Measurements from ENCODE around the gene THADA. TPM values are rescaled to one million over a fixed set of nuclear protein-coding genes. Genes with fewer than 3 reads are reported as not detected.
A peak's percentile ranks its signal among the peaks of the same experiment; 100 is the strongest.

THADA gene
- total RNA-seq, 6 donors from 2014 or later: 23.6 to 57.5 (median 37.3) TPM

DNA sequence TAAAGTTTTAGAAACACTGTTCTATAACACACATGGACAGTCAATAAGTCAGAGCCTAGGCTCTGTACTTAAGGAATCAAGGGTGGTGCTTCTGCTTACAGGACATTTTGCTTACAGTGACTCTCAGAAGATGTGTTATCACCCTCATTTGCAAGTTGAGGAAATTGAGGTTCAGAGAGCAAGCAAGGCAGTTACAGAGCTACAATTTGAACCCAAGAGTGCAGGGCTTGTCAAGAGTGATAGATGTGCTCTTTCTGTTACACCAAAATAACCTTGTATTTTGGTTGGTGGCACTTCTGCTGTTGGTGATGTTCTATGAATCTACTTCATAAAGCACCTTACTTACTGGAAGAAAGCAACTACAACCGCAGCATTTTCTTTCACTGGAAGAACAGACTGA, 170.2 kb downstream of the THADA start:
- TF ChIP-seq, protein P1, sequence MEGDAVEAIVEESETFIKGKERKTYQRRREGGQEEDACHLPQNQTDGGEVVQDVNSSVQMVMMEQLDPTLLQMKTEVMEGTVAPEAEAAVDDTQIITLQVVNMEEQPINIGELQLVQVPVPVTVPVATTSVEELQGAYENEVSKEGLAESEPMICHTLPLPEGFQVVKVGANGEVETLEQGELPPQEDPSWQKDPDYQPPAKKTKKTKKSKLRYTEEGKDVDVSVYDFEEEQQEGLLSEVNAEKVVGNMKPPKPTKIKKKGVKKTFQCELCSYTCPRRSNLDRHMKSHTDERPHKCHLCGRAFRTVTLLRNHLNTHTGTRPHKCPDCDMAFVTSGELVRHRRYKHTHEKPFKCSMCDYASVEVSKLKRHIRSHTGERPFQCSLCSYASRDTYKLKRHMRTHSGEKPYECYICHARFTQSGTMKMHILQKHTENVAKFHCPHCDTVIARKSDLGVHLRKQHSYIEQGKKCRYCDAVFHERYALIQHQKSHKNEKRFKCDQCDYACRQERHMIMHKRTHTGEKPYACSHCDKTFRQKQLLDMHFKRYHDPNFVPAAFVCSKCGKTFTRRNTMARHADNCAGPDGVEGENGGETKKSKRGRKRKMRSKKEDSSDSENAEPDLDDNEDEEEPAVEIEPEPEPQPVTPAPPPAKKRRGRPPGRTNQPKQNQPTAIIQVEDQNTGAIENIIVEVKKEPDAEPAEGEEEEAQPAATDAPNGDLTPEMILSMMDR (IDR thresholded peaks at IDR 0.05): no peak
- TF ChIP-seq EP300 (IDR thresholded peaks at IDR 0.05) (no peak), POLR2A (IDR thresholded peaks at IDR 0.05) (no peak), POLR2AphosphoS5 (IDR thresholded peaks at IDR 0.05) (no peak)
- H3K27me3 ChIP-seq: no peaks in the 10 kb centered on the region
- H3K27ac ChIP-seq: peak overlapping the region in 1 of 4 donors; percentile 38
- no peak for DNase-seq
- ATAC-seq (ENCODE audit: low FRiP score in 2 of 2): no peak
- H3K4me3 ChIP-seq: no peak overlapping the region
- WGBS, 2 donors: 95 to 97% methylated on average over 1 of the region's 1 CpG
- H3K4me1 ChIP-seq: peaks cover 0 to 17% (median 13%) of the 10 kb centered on the region in 4 donors
- H3K9me3 ChIP-seq: no peaks in the 10 kb centered on the region
- H3K36me3 ChIP-seq: no peaks in the 10 kb centered on the region

DNA sequence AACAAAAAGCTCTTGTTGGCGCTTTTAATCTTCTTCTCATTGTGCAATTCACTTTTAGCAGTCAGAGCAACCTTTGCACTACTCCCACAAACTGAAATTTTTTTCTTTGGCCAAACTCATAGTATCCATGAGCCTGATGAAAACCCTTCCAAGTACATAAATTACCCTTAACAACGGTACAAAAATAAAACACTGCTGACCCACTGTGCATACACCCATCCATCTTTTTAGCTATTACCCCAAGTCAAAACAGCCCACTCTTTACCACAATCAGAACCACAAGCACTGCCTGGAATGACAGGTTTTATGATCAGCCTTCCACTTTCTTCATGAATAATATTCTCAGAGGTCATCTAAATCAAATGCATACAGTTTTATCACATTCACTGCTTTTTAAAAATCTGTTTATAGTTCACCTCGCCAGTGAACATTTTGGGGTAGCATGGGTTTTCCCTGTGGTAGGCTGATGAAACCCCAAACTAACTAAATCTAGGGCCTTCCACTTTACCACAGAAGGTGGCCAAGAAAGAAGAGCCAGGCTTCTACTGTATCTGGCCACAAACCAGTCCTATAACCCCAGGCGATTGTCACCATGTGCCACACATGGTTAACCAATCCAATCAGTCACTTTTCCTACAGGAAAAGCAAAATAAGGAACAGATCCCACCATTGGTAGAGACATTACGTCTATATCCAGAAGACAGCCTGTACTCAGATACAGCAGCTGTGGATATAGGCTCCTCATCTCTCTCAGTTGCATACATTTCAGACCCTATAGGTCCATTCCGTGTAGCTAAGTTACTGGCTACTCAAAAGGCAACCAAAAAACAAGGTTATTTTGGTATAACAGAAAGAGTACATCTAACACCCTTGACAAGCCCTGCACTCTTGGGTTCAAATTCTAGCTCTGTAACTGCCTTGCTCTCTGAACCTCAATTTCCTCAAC, 171.3 kb downstream of the THADA start:
- Histone ChIP-seq H3K36me3 (no peaks in the 10 kb centered on the region), H3K4me1 (peaks cover 0 to 17% (median 13%) of the 10 kb centered on the region in 4 donors), H3K27me3 (no peaks in the 10 kb centered on the region), H3K27ac (no peak overlapping the region), H3K4me3 (no peak overlapping the region), H3K9me3 (no peaks in the 10 kb centered on the region)
- TF ChIP-seq, protein P1 (IDR thresholded peaks at IDR 0.05): no peak
- no peak for TF ChIP-seq POLR2A (IDR thresholded peaks at IDR 0.05)
- TF ChIP-seq EP300 (IDR thresholded peaks at IDR 0.05): no peak
- no peak for TF ChIP-seq POLR2AphosphoS5 (IDR thresholded peaks at IDR 0.05)
- ATAC-seq (ENCODE audit: low FRiP score in 2 of 2) (no peak), DNase-seq (no peak)
- WGBS, 2 donors: 76% methylated on average over 6 of the region's 6 CpGs

DNA sequence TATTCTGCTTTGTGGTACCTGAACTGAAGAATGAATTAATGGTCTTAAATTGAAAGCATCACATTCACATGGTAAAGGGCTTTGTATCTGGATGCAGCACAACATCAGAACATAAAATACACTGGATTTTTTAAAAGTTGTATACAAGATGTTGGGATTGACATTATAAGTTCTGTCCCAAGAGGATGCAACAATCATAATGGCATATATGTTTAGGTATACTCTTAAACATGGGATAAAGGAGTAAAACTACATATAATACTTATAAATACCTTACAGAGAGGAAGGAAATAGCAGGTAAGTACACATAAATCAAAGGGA, 171.9 kb downstream of the THADA start:
- Histone ChIP-seq H3K27me3 (no peaks in the 10 kb centered on the region), H3K4me1 (peaks cover 0 to 17% (median 13%) of the 10 kb centered on the region in 4 donors), H3K4me3 (no peak overlapping the region), H3K9me3 (no peaks in the 10 kb centered on the region), H3K36me3 (no peaks in the 10 kb centered on the region), H3K27ac (no peak overlapping the region)
- ATAC-seq (ENCODE audit: low FRiP score in 2 of 2): no peak
- TF ChIP-seq, protein P1 (IDR thresholded peaks at IDR 0.05): no peak
- TF ChIP-seq EP300 (IDR thresholded peaks at IDR 0.05) (no peak), POLR2A (IDR thresholded peaks at IDR 0.05) (no peak), POLR2AphosphoS5 (IDR thresholded peaks at IDR 0.05) (no peak)
- DNase-seq: no peak

DNA sequence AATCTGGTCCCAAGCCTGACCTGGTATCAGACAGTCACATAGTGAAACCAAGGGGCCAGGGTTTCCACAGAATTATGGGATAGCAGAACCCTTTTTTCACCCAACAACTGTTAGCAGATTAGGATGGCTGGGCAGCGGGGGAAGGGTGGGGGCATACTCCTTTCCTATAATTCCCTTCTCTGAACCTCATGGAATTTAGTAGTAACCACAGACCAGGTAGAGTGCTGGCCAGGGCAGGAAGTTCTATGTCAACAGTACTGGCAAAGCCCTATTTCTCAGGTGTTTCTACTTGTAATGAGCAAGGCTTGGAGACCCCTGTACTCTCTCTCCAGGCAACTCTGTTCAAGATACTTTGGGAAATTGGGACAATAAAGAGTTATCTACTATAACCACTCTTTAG, 174.6 kb downstream of the THADA start:
- Histone ChIP-seq H3K4me3 (no peak overlapping the region), H3K36me3 (no peaks in the 10 kb centered on the region), H3K4me1 (peaks cover 0 to 16% (median 10%) of the 10 kb centered on the region in 4 donors), H3K27me3 (no peaks in the 10 kb centered on the region), H3K9me3 (no peaks in the 10 kb centered on the region), H3K27ac (no peak overlapping the region)
- TF ChIP-seq POLR2A (IDR thresholded peaks at IDR 0.05): no peak
- no peak for TF ChIP-seq EP300 (IDR thresholded peaks at IDR 0.05)
- TF ChIP-seq POLR2AphosphoS5 (IDR thresholded peaks at IDR 0.05): no peak
- TF ChIP-seq, protein P1 (IDR thresholded peaks at IDR 0.05): no peak
- ATAC-seq (ENCODE audit: low FRiP score in 2 of 2): no peak
- DNase-seq: no peak
- WGBS, 2 donors: 89 to 96% methylated on average over 1 of the region's 1 CpG

DNA sequence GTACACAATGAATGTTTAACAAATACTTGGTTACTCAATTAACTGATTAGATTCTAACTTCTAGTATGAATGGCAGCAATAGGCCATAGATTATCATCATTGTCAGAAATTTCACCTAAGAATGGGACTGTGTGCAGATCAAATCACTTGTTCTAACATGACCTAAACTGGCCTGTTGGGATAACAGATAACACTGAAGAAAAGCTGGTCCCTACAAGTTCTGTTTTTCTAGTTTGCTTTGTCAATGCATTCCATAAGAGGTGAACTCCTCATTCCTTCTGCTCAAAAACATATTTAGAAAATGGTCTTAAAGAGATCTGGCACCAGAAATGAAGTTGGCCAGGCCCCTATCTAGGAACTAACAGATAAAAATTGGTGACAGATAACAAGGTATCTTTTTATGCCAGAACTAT, 175.4 kb downstream of the THADA start:
- TF ChIP-seq, protein P1 (IDR thresholded peaks at IDR 0.05): no peak
- TF ChIP-seq POLR2AphosphoS5 (IDR thresholded peaks at IDR 0.05) (no peak), EP300 (IDR thresholded peaks at IDR 0.05) (no peak), POLR2A (IDR thresholded peaks at IDR 0.05) (no peak)
- H3K27me3 ChIP-seq: no peaks in the 10 kb centered on the region
- DNase-seq (no peak), ATAC-seq (ENCODE audit: low FRiP score in 2 of 2) (no peak)
- peaks cover 0 to 13% (median 5%) of the 10 kb centered on the region in 4 donors for H3K4me1 ChIP-seq
- no peaks in the 10 kb centered on the region for H3K9me3 ChIP-seq
- no peaks in the 10 kb centered on the region for H3K36me3 ChIP-seq
- no peak overlapping the region for H3K4me3 ChIP-seq
- no peak overlapping the region for H3K27ac ChIP-seq

Data from upper lobe of left lung (tissue), 6 donors.